ENCODE results near the gene ATL1.

ATL1 gene

GRCh38 chr14:50676814-50677516 lies 117.0 kb downstream of the ATL1 start:
- TF ChIP-seq CTCF (IDR thresholded peaks at IDR 0.05; ENCODE audit: poor library complexity, severe bottlenecking) = no peak
- DNase-seq (ENCODE audit: low spot score) = no peak
- Histone ChIP-seq H3K4me1 (ENCODE audit: insufficient read depth, poor library complexity, severe bottlenecking) (peaks cover 38% of the 10 kb centered on the region), H3K4me3 (ENCODE audit: severe bottlenecking) (no peak overlapping the region), H3K9me3 (ENCODE audit: severe bottlenecking) (no peaks in the 10 kb centered on the region), H3K27ac (ENCODE audit: poor library complexity, severe bottlenecking) (peak overlapping the region; percentile 91), H3K36me3 (ENCODE audit: low read depth) (no peaks in the 10 kb centered on the region), H3K27me3 (ENCODE audit: insufficient read depth, poor library complexity, severe bottlenecking) (no peaks in the 10 kb centered on the region)
- peak; percentile 18 for ATAC-seq (ENCODE audit: low read depth)

GRCh38 chr14:50677527-50678063 lies 117.7 kb downstream of the ATL1 start:
- H3K27me3 ChIP-seq (ENCODE audit: insufficient read depth, poor library complexity, severe bottlenecking) = no peaks in the 10 kb centered on the region
- H3K27ac ChIP-seq (ENCODE audit: poor library complexity, severe bottlenecking) = peak overlapping the region; percentile 91
- peaks cover 38% of the 10 kb centered on the region for H3K4me1 ChIP-seq (ENCODE audit: insufficient read depth, poor library complexity, severe bottlenecking)
- ATAC-seq (ENCODE audit: low read depth) (peak; percentile 89), DNase-seq (ENCODE audit: low spot score) (no peak)
- no peaks in the 10 kb centered on the region for H3K9me3 ChIP-seq (ENCODE audit: severe bottlenecking)
- no peaks in the 10 kb centered on the region for H3K36me3 ChIP-seq (ENCODE audit: low read depth)
- TF ChIP-seq CTCF (IDR thresholded peaks at IDR 0.05; ENCODE audit: poor library complexity, severe bottlenecking) = no peak
- no peak overlapping the region for H3K4me3 ChIP-seq (ENCODE audit: severe bottlenecking)

GRCh38 chr14:50678163-50678562 lies 118.2 kb downstream of the ATL1 start:
- H3K27me3 ChIP-seq (ENCODE audit: insufficient read depth, poor library complexity, severe bottlenecking) = no peaks in the 10 kb centered on the region
- H3K36me3 ChIP-seq (ENCODE audit: low read depth) = no peaks in the 10 kb centered on the region
- no peak for DNase-seq (ENCODE audit: low spot score)
- no peak overlapping the region for H3K4me3 ChIP-seq (ENCODE audit: severe bottlenecking)
- no peak; the same call in 1 of the 3 replicates for ATAC-seq (ENCODE audit: low read depth)
- TF ChIP-seq CTCF (IDR thresholded peaks at IDR 0.05; ENCODE audit: poor library complexity, severe bottlenecking) = no peak
- peak overlapping the region; percentile 91 for H3K27ac ChIP-seq (ENCODE audit: poor library complexity, severe bottlenecking)
- peaks cover 38% of the 10 kb centered on the region for H3K4me1 ChIP-seq (ENCODE audit: insufficient read depth, poor library complexity, severe bottlenecking)
- H3K9me3 ChIP-seq (ENCODE audit: severe bottlenecking) = no peaks in the 10 kb centered on the region

GRCh38 chr14:50679674-50680073 lies 119.7 kb downstream of the ATL1 start:
- Histone ChIP-seq H3K4me3 (ENCODE audit: severe bottlenecking) (no peak overlapping the region), H3K27ac (ENCODE audit: poor library complexity, severe bottlenecking) (no peak overlapping the region), H3K4me1 (ENCODE audit: insufficient read depth, poor library complexity, severe bottlenecking) (peaks cover 38% of the 10 kb centered on the region), H3K9me3 (ENCODE audit: severe bottlenecking) (no peaks in the 10 kb centered on the region), H3K36me3 (ENCODE audit: low read depth) (no peaks in the 10 kb centered on the region), H3K27me3 (ENCODE audit: insufficient read depth, poor library complexity, severe bottlenecking) (no peaks in the 10 kb centered on the region)
- DNase-seq (ENCODE audit: low spot score) (no peak), ATAC-seq (ENCODE audit: low read depth) (no peak)
- TF ChIP-seq CTCF (IDR thresholded peaks at IDR 0.05; ENCODE audit: poor library complexity, severe bottlenecking) = no peak
